K562 treated with DMSO at 1 percent for 48 hours (cell line): ENCODE data around the gene ARHGAP10. TPM values are rescaled to one million over a fixed set of nuclear protein-coding genes. Genes with fewer than 3 reads are reported as not detected.

Experiments
- total RNA-seq: library from RNA; unstranded; fragments of 300-600 nt; gene quantifications from 2 replicates; pipeline ENCODE4 v1.2.3, GENCODE V29; 2022; ENCODE audit warnings: low replicate concordance; ENCODE audit errors: extremely low read depth

The ARHGAP10 gene, protein sequence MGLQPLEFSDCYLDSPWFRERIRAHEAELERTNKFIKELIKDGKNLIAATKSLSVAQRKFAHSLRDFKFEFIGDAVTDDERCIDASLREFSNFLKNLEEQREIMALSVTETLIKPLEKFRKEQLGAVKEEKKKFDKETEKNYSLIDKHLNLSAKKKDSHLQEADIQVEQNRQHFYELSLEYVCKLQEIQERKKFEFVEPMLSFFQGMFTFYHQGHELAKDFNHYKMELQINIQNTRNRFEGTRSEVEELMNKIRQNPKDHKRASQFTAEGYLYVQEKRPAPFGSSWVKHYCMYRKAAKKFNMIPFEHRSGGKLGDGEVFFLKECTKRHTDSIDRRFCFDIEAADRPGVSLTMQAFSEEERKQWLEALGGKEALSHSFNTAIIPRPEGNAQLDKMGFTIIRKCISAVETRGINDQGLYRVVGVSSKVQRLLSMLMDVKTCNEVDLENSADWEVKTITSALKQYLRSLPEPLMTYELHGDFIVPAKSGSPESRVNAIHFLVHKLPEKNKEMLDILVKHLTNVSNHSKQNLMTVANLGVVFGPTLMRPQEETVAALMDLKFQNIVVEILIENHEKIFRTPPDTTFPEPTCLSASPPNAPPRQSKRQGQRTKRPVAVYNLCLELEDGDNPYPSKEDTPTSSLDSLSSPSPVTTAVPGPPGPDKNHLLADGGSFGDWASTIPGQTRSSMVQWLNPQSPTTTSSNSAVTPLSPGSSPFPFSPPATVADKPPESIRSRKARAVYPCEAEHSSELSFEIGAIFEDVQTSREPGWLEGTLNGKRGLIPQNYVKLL
- total RNA-seq: not detected in 2 replicates

DNA sequence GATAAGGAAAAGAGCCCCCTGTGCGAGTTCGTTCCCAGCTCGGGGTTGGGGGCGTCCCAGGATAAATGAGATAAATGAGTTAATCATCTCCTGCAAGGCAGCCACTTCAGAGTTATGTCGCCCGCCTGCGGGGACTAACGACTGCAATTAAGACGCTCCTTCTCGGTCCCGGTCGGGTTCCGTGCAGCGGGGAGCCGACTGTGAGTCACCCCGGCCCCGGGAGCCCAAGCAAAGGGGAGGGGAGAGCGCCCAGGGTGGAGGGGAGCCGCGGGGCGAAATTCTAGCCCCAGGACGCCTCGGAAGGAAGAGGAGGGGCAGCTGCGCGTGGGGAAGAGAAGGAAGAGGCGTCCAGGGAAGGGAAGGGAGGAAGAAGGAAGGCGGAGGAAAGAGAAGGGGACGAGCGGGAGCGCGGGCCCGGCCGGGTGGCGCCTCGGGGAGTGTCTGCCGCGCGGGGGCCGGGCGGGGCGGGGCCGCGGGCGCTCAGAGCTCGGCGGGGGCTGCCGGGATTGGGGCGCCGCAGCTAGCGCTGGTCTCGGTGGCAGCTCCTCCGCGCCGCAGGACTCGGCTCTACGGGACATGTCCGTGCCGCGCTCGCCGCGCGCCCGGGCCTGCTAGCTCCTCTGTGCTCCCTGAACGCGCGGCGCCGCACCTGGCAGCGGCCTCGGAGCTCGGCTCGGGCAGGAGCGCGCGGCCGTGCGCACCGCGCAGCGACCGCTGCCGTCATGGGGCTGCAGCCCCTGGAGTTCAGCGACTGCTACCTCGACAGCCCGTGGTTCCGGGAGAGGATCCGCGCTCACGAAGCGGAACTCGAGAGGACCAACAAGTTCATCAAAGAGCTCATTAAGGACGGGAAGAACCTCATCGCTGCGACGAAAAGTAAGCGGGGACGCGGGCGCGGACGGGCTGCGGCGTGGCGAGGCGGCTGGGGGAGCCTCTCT lies at the start of gene ARHGAP10:
Gene ARHGAP10, plus strand, starts transcription at position 509 of the 938 bp plus-strand sequence. Its CDS starts 214 bp downstream, at position 723.

DNA sequence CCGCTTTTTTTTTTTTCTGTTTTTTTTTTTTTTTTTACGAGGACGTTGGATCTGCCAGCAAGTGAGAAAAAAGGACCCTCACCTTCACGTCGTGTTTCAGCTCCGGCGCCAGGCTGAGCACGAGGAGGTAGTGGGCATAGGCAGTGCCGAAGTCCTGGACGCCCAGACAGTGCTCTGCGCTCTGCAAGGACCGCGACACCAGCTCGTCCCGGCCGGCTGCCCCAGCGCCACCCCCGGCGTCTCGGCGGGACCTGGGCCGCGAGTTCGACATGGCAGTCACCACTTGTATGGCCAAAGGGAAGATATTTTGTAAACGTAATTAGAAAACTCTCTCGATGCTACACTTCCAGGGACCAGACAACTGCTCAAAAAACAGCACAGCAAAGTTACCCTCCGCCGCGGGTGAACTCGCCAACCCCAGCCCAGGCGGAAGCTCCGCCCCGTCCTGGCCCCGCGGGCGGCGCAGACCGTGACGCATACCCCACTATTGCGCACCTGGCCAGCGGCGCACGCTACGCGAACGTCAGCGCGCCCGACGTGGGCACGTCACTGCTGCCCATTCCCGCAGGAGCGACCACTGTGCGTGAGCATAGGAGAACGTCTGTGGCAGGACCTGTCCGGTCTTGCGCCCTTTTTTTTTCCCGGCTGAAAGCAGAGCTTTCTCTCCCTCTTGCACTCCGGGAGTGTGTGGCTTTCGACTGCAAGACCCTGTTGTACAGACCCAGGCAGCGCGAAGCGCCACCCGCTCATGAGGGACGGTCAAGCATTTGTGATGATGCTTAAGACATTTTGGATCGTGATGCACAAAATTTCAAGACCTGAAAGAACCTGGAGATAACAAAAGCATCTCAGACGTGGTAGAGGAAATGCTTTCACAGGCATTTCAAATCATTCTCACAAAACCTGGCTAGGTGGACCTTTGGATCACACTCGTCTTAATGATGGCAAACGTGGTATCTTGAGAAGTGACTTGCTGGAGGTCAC lies 47.9 kb upstream of the ARHGAP10 start, which contains the start of gene PRMT9:
Gene PRMT9, minus strand, starts transcription at position 447 of the 984 bp plus-strand sequence. Its CDS starts 176 bp downstream, at position 271.

Other genes starting within 250 kb of the ARHGAP10 start
- not detected in 2 replicates for gene TMEM184C, start 114.7 kb upstream of the ARHGAP10 start, total RNA-seq
- not detected in 2 replicates for gene PRMT9, start 47.9 kb upstream of the ARHGAP10 start, total RNA-seq